GM12892 (cell line): ENCODE measurements around the gene FUOM.

Source experiments
- POLR2A ChIP-seq: IDR thresholded peaks from 2 replicates; pipeline ENCODE4 v1.6.1; 2011; ENCODE audit warnings: low read depth, low read length, control low read depth
- POLR2AphosphoS5 ChIP-seq: IDR thresholded peaks from 2 replicates; pipeline ENCODE4 v1.6.1; 2011; ENCODE audit warnings: low read depth, low read length, control low read depth
- TAF1 ChIP-seq: IDR thresholded peaks from 2 replicates; pipeline ENCODE4 v1.6.1; 2011; ENCODE audit warnings: low read depth, mild to moderate bottlenecking, control low read depth, low read length, borderline replicate concordance

GRCh38 chr10:133391249-133391635 is 33.4 kb upstream of the FUOM start:
- TF ChIP-seq POLR2A: no peak
- TF ChIP-seq POLR2AphosphoS5: no peak
- no peak for TF ChIP-seq TAF1
